ENCODE results near the gene GNS.

GRCh38 chr12:64674367-64674922, 84.8 kb downstream of the GNS start:
- TF ChIP-seq POLR2A (IDR thresholded peaks at IDR 0.05) (no peak), CTCF (IDR thresholded peaks at IDR 0.05) (no peak)

All from esophagus squamous epithelium (tissue), 4 donors.